Left renal cortex interstitium (tissue), 4 donors: ENCODE results near the gene FHIT. TPM values are rescaled to one million over a fixed set of nuclear protein-coding genes. Genes with fewer than 3 reads are reported as not detected.

Experiments used
- DNase-seq, 4 donors: peaks; one replicate each; pipeline ENCODE4 v3.0.0-alpha.2; 2013; ENCODE audit warnings: low read depth in 4 of 4, low spot score in 2 of 4, missing footprints in 1 of 4
- polyA plus RNA-seq, 4 donors: library from polyadenylated mRNA; unstranded; fragments of 120-200 nt; gene quantifications; one replicate each; pipeline ENCODE4 v1.2.1, GENCODE V29; 2013; ENCODE audit not compliant: insufficient read length in 4 of 4

Gene FHIT
- polyA plus RNA-seq, 4 donors = 23.4 to 29.9 (median 26.0) TPM

DNA sequence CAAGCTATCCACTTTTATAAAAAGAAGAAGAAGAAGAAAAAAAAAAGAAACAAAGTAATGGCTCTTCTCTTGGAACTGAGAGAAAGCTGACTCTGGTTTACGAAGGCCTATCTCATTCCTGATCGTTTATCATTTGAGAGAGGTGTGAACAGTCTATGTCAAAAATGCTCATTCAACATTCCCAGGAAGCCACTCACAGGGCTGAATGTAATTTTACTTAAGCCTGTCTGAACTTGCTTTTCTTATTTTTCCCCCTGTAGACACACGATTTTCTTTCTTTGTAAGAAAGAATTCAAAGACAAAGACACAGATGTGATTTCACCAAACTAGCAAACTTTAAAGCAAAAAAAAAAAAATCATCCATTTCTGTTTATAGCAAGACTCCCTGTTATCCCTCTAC is 805.8 kb downstream of the FHIT start:
- DNase-seq = no peak

- DNase-seq = no peak
Observed at GRCh38 chr3:60444898-60445437, 806.3 kb downstream of the FHIT start.

DNA sequence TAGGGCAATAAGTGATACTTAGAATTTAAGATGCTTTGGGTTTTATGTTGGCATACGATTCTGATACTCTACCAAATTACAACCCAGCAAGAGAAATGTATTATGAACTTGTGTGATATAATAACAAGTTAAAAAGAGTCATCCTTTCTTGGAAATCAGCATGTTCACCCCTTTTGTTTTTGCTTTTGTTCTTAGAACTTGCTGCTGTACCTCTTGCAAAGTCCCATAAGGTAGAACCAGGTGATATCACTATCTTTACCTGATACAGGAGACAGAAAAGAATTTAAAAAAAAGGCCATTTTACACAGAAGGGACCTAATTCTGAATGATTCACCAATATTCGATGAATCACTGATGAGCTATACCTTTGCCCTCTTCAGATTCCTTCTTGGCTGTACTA is 810.4 kb downstream of the FHIT start:
- no peak for DNase-seq

GRCh38 chr3:60435941-60436650 is 815.2 kb downstream of the FHIT start:
- DNase-seq = no peak

DNA sequence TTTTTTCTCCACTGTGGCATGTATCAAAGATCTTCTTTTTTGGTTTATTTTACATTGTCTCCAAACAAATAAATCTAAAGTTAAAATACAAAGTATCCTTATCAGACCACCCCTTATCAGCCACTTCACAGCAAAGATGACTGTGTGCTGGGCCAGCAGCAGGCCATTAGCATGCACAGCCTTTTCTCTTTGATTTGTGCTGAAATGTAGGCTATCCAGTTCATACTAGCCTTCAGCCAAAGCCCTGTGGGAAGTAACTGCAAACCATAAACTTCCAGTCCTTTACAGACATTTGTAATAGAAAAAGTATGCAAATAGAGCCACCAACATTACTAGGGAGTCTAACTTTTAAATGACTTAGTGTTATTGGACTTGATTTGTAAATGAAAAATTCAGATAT is 816.3 kb downstream of the FHIT start:
- no peak for DNase-seq

GRCh38 chr3:60434323-60434722 is 816.9 kb downstream of the FHIT start:
- DNase-seq = no peak

DNA sequence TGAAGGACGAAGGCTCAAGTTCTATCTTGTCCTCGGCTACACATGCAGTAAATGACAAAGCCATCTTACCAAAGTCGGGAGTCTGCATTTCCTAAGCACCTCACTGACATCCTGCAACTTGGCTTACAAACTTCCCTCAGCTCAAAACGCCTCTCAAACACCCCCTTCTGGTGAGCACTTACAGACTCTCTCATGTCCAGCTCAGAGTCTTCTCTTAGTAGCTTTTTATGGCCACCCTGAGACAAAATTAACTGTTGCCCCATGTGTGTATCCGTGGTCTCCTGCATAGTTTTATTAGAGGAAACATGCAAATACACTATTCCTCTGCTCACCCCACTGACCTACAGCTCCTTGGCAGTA is 819.7 kb downstream of the FHIT start:
- no peak for DNase-seq

DNA sequence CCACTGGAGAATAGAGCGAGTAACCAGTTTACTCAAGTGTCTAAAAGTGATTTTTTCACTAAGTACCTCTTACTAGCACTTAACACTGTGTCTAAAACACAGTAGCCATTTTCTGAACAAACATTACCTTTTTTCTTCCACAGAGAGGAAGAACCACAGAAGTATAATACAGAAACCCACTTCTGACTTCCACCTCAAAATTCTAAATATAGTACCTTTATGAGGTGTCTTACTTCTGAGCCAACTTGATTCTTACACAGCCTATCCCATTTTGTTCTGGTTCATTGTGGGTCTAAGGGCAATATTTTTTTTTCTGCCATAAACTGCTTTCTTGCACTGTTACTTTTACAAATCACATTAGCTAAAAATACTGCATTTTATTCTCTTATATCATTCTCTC is 821.0 kb downstream of the FHIT start:
- no peak for DNase-seq

DNA sequence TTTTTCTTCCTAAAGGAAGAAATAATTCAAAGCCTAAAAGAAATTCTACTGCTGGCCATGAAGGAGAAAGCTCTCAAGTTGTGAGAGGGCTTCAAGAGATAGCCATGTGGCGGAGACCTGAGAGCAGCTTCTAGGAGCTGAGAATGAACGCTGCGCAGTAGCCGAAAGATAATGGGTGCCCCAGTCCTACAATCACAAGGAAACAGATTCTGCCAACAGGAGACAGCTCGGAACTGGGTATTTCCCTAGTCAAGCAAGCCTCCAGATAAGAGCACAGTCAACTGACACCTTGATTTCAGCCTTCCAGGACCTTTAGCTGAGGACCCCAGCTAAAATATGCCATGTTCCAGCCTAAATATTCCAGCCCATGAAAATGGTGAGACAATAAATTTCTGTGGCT is 824.1 kb downstream of the FHIT start:
- no peak for DNase-seq

DNA sequence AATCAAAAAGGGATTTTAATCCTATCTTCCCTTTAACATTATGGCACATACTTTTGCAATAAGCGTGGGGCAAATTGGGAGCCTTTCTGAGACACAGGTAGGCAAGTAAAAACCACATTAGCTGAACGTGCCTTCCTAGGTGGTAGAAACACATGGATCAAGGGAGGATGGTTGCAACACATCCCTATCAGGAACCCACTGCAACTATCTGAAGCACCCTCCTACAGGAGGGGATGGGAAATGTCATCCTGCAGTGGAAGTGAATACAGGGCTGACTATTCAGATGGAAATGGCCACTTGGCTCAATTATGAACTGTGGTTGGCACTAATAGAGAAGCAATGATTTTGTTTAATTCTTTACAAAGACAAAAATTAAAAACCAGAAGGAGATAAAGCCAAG is 826.3 kb downstream of the FHIT start:
- DNase-seq = no peak

- DNase-seq = no peak
Observed at GRCh38 chr3:60424034-60424433, 827.2 kb downstream of the FHIT start.

DNA sequence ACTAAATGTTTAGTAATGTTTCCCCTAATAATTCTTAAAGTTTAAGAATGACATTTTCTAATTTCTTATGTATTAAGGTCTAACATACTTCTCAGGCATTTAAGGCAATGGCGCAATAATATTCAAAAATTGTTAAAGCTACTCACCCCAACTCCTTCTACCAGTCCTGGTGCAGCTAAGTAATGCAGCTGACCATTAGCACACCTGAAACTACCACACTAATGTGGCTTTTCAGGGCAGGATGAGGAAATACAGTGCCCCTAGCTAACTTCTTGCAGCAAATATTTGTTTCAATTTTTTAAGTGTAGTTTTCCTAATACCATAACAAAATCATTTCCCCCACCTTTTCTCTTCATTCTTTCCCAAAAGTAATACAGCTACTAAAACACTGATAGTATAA is 827.7 kb downstream of the FHIT start:
- DNase-seq = no peak

- no peak for DNase-seq
Observed at GRCh38 chr3:60421749-60422446, 829.4 kb downstream of the FHIT start.

GRCh38 chr3:60417576-60417975 is 833.7 kb downstream of the FHIT start:
- DNase-seq = peak; percentile 32 to 57 (median 46)

GRCh38 chr3:60414011-60414410 is 837.2 kb downstream of the FHIT start:
- DNase-seq = no peak

- DNase-seq = no peak
Observed at GRCh38 chr3:60413551-60413950, 837.7 kb downstream of the FHIT start.

DNA sequence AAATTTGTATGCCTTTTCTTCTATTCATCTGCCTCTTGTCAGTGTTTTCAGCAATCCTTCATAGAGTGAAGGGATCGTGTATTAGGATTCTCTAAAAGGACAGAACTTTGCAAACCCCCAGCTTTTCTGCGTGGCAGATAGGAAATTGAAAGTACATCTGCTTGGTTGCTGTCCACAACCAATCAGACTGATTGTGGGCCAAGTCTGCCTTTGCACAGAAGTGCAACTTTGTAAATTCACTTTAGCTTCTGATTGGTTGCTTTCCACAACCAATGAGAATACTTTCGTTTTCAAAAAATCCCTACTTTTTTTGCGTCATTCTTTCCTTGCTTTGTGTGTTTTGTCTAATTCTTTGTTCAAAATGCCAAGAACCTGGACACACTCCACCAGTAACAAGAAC is 847.4 kb downstream of the FHIT start:
- DNase-seq = no peak

GRCh38 chr3:60402931-60403330 is 848.3 kb downstream of the FHIT start:
- DNase-seq = no peak

DNA sequence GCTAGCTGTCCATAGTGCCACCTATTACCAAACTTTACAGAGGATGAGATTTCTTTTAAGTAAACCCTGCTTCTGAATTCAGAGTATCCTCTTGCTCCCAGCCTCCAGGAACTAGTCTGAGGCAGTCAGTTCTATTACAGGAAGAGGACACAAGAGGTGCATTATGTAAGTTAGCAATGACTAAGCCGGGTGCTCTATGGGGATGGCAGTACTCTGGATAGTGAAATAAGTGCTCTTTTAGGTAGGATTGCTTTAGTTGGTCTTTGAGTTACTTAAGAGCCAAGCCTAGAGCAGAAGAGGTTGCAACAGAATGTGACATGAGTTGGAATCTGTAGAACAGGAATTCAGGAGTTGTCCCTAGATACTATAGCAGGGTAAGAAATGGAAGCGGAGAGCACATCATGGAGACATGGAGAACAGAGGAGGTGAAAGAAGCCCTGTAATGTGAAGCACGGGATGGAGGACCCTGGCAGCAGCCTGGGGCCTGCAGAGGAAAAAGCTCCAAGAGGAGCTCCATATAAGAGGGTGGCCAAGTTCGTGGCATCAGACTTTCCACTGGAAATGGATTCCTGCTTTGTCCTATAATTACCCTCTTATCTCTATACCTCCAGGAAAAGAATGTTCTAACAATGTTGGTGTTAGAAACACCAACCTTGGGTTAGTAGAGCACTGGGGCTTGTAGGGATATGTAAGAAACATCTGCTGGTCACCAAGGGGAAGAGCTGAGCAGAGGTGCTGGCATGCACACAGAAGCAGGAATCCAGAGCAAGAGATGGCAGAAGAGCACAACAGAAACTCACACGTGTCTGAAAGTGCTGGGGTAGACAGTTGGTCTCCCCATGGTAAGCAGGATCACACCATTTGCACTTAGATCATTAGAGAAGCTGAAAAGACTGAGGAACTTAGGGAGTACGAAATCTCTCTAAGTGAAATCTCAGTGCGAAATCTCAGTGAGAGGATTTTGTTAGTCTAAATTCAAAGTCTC is 851.1 kb downstream of the FHIT start:
- DNase-seq = no peak

DNA sequence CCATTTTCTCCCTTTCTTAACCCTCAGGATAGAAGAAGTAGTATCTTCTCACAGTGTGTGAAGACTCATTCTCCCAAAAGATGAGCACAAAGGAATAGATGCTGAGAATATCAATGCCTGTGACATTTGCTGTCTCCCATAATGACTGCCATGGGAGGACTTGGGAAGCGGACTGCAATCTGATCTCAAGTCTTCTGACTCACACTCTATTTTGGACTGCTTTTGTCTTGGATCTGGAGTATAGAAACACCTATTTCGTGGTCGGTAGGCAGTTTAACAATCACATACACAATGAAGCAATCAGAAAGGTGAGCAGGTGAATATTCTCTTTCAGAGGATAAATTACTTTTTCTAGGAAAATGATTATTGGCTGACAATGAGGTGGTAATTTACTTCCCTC is 852.0 kb downstream of the FHIT start:
- DNase-seq = no peak

- DNase-seq = no peak
Observed at GRCh38 chr3:60395173-60395762, 856.0 kb downstream of the FHIT start.
